ENCODE data around the gene KLHDC7A.

GRCh38 chr1:18529714-18530113 is 49.0 kb downstream of the KLHDC7A start:
- TF ChIP-seq CTCF (IDR thresholded peaks at IDR 0.05) = no peak
- TF ChIP-seq POLR2A (IDR thresholded peaks at IDR 0.05) = no peak

Measured in right lobe of liver (tissue), 4 donors.